SH-SY5Y (cell line): Measurements from ENCODE around the gene LYPD6B.

Experiments
- GATA2 ChIP-seq: IDR thresholded peaks from 2 replicates; pipeline ENCODE4 v1.6.1; 2011; ENCODE audit warnings: mild to moderate bottlenecking, low read depth, low read length
- GATA3 ChIP-seq: IDR thresholded peaks from 2 replicates; pipeline ENCODE4 v1.6.1; 2011; ENCODE audit warnings: low read depth, mild to moderate bottlenecking, low read length, moderate library complexity

Gene LYPD6B

DNA sequence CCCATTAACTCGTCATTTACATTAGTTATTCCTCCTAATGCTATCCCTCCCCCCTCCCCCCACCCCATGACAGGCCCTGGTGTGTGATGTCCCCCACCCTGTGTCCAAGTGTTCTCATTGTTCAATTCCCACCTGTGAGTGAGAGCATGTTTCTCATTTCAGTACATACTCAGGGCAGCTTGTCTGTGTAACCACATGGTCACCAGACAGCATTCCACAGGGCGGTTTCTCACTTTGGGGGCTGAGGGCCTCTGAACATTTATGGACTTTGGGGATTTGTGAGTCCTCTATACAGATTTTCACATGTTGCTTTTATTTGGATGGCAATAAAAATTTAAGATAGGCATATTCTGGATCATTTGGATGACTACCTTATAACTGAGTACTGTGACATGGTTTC, 84.0 kb downstream of the LYPD6B start:
- TF ChIP-seq GATA2 (no peak), GATA3 (no peak)

- no peak for TF ChIP-seq GATA3
- TF ChIP-seq GATA2, result no peak
Measured at GRCh38 chr2:149125031-149125725, 86.7 kb downstream of the LYPD6B start.

DNA sequence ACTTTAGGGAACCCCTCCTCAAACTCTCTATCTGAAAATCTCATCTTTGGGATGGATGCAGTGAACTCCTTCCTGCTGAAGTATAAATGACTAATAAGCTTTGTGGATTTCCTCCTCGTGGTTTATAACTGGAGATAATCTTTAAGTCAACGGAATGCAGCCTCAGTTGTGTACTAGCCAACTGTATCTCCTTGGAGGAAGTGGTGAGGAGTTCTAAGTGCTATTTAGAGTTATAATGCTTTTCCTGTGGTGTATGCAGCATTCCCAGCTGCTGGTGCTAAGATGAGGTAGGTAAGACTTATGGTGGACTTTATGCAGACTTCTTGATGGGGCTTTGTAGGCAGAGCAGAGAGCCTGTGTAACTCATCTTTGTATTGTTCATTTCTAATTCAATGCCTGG, 90.9 kb downstream of the LYPD6B start:
- no peak for TF ChIP-seq GATA3
- no peak for TF ChIP-seq GATA2

GRCh38 chr2:149132339-149132738, 93.8 kb downstream of the LYPD6B start:
- TF ChIP-seq GATA2, result no peak
- no peak for TF ChIP-seq GATA3

GRCh38 chr2:149132901-149133300, 94.4 kb downstream of the LYPD6B start:
- no peak for TF ChIP-seq GATA3
- no peak for TF ChIP-seq GATA2

- TF ChIP-seq GATA2 (no peak), GATA3 (no peak)
Measured at GRCh38 chr2:149134335-149134923, 95.9 kb downstream of the LYPD6B start.

- TF ChIP-seq GATA2 (no peak), GATA3 (no peak)
Measured at GRCh38 chr2:149136111-149136510, 97.6 kb downstream of the LYPD6B start.

DNA sequence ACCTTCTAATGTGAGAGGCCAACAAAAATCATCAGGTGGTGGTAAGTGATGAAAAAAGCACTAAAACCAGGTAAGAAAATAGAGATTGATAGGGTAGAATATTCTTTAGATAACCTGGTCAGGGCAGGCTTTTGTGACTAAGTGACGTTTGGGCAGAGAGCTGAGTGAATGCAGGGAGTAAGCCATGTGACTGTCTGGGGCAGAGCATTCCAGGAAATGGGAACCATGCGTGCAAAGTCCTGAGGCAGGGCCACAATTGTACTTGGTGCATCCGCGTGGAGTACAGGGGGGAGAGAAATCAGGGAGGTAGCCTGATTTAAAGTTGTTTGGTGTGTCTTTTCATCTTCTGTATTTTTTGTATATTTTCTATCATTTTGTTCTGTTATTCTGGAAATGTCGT, 102.5 kb downstream of the LYPD6B start:
- TF ChIP-seq GATA2, result no peak
- no peak for TF ChIP-seq GATA3

DNA sequence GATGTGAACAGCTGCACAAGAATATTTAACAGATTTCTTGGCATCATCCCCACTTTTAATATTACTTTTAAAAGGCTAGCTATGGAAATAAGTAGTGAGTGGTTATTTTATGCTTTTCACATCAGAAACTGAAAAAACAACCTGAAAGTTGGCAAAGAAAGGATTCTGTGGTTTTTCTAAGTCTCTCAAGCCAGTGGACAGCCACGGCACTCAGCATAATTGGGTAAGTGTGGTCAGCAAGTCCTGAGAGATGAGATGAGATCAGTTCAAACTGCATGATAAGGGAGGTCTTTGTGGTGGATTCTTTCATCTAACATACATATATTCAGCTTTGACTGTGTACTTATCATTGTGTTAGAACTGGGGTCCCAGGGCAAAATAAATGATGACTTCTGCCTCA, 105.2 kb downstream of the LYPD6B start:
- TF ChIP-seq GATA2, result no peak
- TF ChIP-seq GATA3, result no peak

- TF ChIP-seq GATA3 (no peak), GATA2 (no peak)
Measured at GRCh38 chr2:149145314-149146295, 107.1 kb downstream of the LYPD6B start.

- no peak for TF ChIP-seq GATA2
- TF ChIP-seq GATA3, result no peak
Measured at GRCh38 chr2:149146876-149147275, 108.4 kb downstream of the LYPD6B start.

GRCh38 chr2:149148194-149149006, 109.9 kb downstream of the LYPD6B start:
- TF ChIP-seq GATA3 (no peak), GATA2 (no peak)

- TF ChIP-seq GATA2, result no peak
- TF ChIP-seq GATA3, result no peak
Measured at GRCh38 chr2:149149007-149149297, 110.5 kb downstream of the LYPD6B start.

- TF ChIP-seq GATA3 (no peak), GATA2 (no peak)
Measured at GRCh38 chr2:149152469-149152953, 114.0 kb downstream of the LYPD6B start.
